ENCODE measurements around the gene LRRC8D. TPM values are rescaled to one million over a fixed set of nuclear protein-coding genes. Genes with fewer than 3 reads are reported as not detected.

Gene LRRC8D
- total and polyA plus RNA-seq, 8 donors, result 14.3 to 23.6 (median 17.0) TPM

- intact Hi-C loops (cut with DNase I), result loop anchor here in 1 of 2 donors (10.0 kb wide), 1 partner anchor 177 kb away; no protein-coding TSS in a partner anchor
- H3K9me3 ChIP-seq, result no peaks in the 10 kb centered on the region
- DNase-seq (no peak), ATAC-seq (no peak)
- H3K36me3 ChIP-seq, result no peaks in the 10 kb centered on the region
- no peak for TF ChIP-seq CTCF (IDR thresholded peaks at IDR 0.05)
- peaks cover 0 to 8% of the 10 kb centered on the region in 2 donors for H3K4me1 ChIP-seq
- H3K4me3 ChIP-seq, result no peak overlapping the region
- H3K27ac ChIP-seq, result no peak overlapping the region
- H3K27me3 ChIP-seq, result no peaks in the 10 kb centered on the region
Observed at GRCh38 chr1:89807983-89808382, 12.8 kb upstream of the LRRC8D start.

- H3K4me3 ChIP-seq, result no peak overlapping the region
- intact Hi-C loops (cut with DNase I), result loop anchor here in 1 of 2 donors (10.0 kb wide), 1 partner anchor 176 kb away; no protein-coding TSS in a partner anchor
- ATAC-seq (peak; percentile 8), DNase-seq (peak in 1 of 4 donors; percentile 37)
- H3K27me3 ChIP-seq, result no peaks in the 10 kb centered on the region
- no peak for TF ChIP-seq CTCF (IDR thresholded peaks at IDR 0.05)
- no peaks in the 10 kb centered on the region for H3K36me3 ChIP-seq
- H3K4me1 ChIP-seq, result peaks cover 0 to 14% of the 10 kb centered on the region in 2 donors
- no peaks in the 10 kb centered on the region for H3K9me3 ChIP-seq
- no peak overlapping the region for H3K27ac ChIP-seq
Observed at GRCh38 chr1:89808441-89809117, 12.3 kb upstream of the LRRC8D start.

DNA sequence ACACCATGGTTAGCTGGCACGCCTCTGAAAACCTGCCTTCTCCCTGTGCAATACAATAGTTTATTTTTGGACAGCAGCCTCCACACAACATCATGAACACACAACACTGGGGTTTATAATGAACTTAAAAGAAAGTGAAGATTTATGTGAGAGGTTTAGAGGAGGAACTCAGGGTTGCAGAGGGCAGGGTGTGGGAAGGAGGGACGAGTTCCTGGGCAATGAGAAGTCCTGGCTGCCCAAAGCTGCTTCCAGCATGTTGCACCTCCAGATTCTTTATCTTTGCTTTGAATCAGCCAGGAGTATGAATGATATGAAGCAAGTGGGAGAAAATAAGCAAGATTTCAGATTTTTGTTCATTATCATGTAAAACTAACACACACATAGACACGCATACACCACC is 11.3 kb upstream of the LRRC8D start:
- Histone ChIP-seq H3K9me3 (no peaks in the 10 kb centered on the region), H3K27ac (no peak overlapping the region), H3K27me3 (no peaks in the 10 kb centered on the region), H3K36me3 (no peaks in the 10 kb centered on the region), H3K4me1 (peaks cover 0 to 15% of the 10 kb centered on the region in 2 donors), H3K4me3 (no peak overlapping the region)
- intact Hi-C loops (cut with DNase I), result loop anchor here in 1 of 2 donors (10.0 kb wide), 1 partner anchor 175 kb away; no protein-coding TSS in a partner anchor
- ATAC-seq (no peak), DNase-seq (no peak)
- TF ChIP-seq CTCF (IDR thresholded peaks at IDR 0.05), result no peak

DNA sequence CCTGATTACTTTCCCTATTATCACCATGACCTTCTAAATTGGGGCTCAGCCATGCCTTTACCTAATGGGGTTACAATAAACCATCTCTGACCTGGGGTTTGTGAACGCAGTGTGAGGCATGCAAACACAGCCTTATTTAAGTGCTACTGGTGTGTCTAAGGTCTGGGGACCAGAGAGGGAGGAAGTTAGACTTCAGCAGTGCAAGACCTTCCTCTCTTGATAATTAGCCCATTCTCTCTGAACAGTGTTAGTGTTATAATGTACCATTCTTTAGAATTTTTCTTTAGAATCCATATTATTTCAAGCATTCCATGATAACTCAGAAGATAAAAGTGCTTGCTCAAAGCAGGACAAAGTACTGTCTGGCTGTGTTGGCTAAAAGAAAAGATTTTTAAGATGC is 10.5 kb upstream of the LRRC8D start:
- no peak overlapping the region for H3K27ac ChIP-seq
- H3K9me3 ChIP-seq, result no peaks in the 10 kb centered on the region
- H3K27me3 ChIP-seq, result no peaks in the 10 kb centered on the region
- no peak overlapping the region for H3K4me3 ChIP-seq
- no peak for ATAC-seq
- H3K4me1 ChIP-seq, result peaks cover 0 to 19% of the 10 kb centered on the region in 2 donors
- TF ChIP-seq CTCF (IDR thresholded peaks at IDR 0.05), result no peak
- no peak for DNase-seq
- intact Hi-C loops (cut with DNase I), result no loop called here
- no peaks in the 10 kb centered on the region for H3K36me3 ChIP-seq

- ATAC-seq (peak; percentile 52), DNase-seq (no peak)
- no peak overlapping the region for H3K4me3 ChIP-seq
- H3K27me3 ChIP-seq, result no peaks in the 10 kb centered on the region
- no peak overlapping the region for H3K27ac ChIP-seq
- no peaks in the 10 kb centered on the region for H3K36me3 ChIP-seq
- intact Hi-C loops (cut with DNase I), result no loop called here
- H3K4me1 ChIP-seq, result peaks cover 0 to 23% of the 10 kb centered on the region in 2 donors
- no peaks in the 10 kb centered on the region for H3K9me3 ChIP-seq
- TF ChIP-seq CTCF (IDR thresholded peaks at IDR 0.05), result no peak
Observed at GRCh38 chr1:89810880-89811279, 10.0 kb upstream of the LRRC8D start.
